ENCODE measurements around the gene SCAMP5.

GRCh38 chr15:75030023-75030413, 34.7 kb downstream of the SCAMP5 start:
- TF ChIP-seq EZH2 (IDR thresholded peaks at IDR 0.05), result no peak
- no peak for TF ChIP-seq POLR2AphosphoS5 (IDR thresholded peaks at IDR 0.05; ENCODE audit: borderline replicate concordance, low read depth, low read length)
- TF ChIP-seq FOXP2 (optimal IDR thresholded peaks at IDR 0.05; ENCODE audit: control extremely low read depth, extremely low read length, insufficient read depth), result no peak
